22Rv1 (cell line): ENCODE measurements around the gene EXD2.

Source experiments
- ZFX ChIP-seq: fragments of 450-650 bp; IDR thresholded peaks from 2 replicates; pipeline ENCODE4 v1.6.1; 2017; ENCODE audit warnings: antibody characterized with exemption, borderline replicate concordance
- TF ChIP-seq, protein P1 (sequence below): fragments of 450-650 bp; IDR thresholded peaks from 2 replicates; pipeline ENCODE4 v1.5.1; 2017; ENCODE audit warnings: mild to moderate bottlenecking

DNA sequence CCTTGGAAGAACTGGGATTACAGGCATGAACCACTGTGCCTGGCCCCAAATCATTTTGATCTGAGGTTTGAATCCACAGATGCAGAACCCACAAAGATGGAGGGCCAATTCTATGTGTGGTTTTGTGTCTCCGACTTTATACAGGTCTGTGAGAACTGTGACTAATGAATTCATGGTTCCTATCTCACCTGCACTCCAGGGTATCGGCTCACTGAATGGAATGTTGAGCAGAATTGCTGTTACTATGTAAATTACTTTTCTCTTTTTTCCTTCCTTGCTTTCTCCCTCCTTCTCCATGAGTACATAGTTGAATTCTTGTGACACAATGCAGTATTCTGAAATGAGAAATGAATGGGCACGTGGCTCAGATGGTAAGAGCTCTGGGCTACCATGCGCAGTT is 47.6 kb downstream of the EXD2 start:
- TF ChIP-seq, protein P1, sequence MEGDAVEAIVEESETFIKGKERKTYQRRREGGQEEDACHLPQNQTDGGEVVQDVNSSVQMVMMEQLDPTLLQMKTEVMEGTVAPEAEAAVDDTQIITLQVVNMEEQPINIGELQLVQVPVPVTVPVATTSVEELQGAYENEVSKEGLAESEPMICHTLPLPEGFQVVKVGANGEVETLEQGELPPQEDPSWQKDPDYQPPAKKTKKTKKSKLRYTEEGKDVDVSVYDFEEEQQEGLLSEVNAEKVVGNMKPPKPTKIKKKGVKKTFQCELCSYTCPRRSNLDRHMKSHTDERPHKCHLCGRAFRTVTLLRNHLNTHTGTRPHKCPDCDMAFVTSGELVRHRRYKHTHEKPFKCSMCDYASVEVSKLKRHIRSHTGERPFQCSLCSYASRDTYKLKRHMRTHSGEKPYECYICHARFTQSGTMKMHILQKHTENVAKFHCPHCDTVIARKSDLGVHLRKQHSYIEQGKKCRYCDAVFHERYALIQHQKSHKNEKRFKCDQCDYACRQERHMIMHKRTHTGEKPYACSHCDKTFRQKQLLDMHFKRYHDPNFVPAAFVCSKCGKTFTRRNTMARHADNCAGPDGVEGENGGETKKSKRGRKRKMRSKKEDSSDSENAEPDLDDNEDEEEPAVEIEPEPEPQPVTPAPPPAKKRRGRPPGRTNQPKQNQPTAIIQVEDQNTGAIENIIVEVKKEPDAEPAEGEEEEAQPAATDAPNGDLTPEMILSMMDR = no peak
- TF ChIP-seq ZFX = no peak
